GM12891 (cell line): Measurements from ENCODE around the gene CFAP74.

Experiments
- POLR2A ChIP-seq: IDR thresholded peaks from 2 replicates; pipeline ENCODE4 v1.6.1; 2011; ENCODE audit warnings: low read depth, low read length, control low read depth
- POLR2AphosphoS5 ChIP-seq: IDR thresholded peaks from 2 replicates; pipeline ENCODE4 v1.6.1; 2011; ENCODE audit warnings: low read depth, low read length, control low read depth
- POU2F2 ChIP-seq: IDR thresholded peaks from 2 replicates; pipeline ENCODE4 v1.6.1; 2011; ENCODE audit warnings: low read depth, mild to moderate bottlenecking, control low read depth, low read length, moderate library complexity

DNA sequence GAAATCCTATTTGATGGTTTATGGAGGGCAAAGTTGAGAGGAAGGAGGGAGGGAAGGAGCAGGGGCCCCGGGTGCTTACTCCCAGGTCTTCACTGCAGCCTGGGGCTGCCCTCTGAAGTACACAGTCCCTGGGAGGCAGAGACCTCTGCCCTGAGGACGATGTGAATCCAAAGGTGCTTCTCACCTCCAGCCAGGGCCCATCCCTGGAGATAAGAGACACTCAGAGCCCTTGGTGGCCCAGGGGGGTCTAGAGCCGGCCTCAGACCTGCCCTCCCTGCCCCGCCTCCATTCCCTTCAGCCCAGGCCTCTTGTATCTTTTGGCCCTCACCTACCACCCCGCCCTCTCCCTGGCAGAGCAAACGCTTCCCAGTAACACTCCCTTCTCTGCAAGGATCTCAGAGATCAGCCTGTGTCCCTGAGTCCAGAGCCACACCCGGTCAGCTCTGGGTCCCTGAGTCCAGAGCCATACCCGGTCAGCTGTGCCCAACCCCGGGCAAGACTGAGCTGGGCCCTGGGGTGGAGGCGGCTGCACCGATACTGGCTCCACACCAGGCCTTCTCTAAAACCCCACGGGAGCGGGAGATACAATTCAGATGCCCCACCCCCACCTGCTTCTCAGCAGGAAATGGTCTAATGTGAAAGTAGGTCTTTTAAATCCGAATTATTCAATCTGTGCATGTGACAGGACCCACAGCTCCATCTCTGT is 109.1 kb downstream of the CFAP74 start:
- TF ChIP-seq POLR2A, result no peak
- no peak for TF ChIP-seq POLR2AphosphoS5
- TF ChIP-seq POU2F2, result no peak
